CD8-positive, alpha-beta memory T cell (primary cell): ENCODE measurements around the gene IRGC. TPM values are rescaled to one million over a fixed set of nuclear protein-coding genes. Genes with fewer than 3 reads are reported as not detected.
"Not testable (repeated sequence)": the region's sequence is repeated elsewhere in the genome, so short reads cannot be mapped to it uniquely, and the experiment has no call there.

Experiments
- CTCF ChIA-PET: fragments of 350-600 bp; sonication (Branson Sonifier 250); formaldehyde crosslinking; loops from one replicate; lab custom pipeline; 2021; ENCODE audit warnings: antibody characterized with exemption; lab: Charles Lee
- POLR2A ChIA-PET: fragments of 350-600 bp; sonication (Branson Sonifier 250); formaldehyde crosslinking; loops from one replicate; lab custom pipeline; 2021; ENCODE audit warnings: antibody characterized with exemption; lab: Charles Lee
- DNase-seq, 5 donors: peaks; one replicate each; pipeline versions ENCODE4 v3.0.0 to v3.0.0-alpha.2; 2020 to 2022; ENCODE audit warnings: mixed read lengths in 1 of 5
- H3K27ac ChIP-seq: one replicate; pipeline ENCODE4 v1.7.0; 2013; ENCODE audit warnings: low read depth, mild to moderate bottlenecking, low read length, moderate library complexity
- H3K27me3 ChIP-seq: 2 replicates; pipeline ENCODE4 v1.7.0; 2013; ENCODE audit warnings: low read length, mild to moderate bottlenecking; ENCODE audit not compliant: insufficient read depth, poor library complexity, severe bottlenecking
- H3K36me3 ChIP-seq: 2 replicates; pipeline ENCODE4 v1.7.0; 2013; ENCODE audit warnings: mild to moderate bottlenecking, low read length, moderate library complexity; ENCODE audit not compliant: insufficient read depth
- H3K4me1 ChIP-seq: 2 replicates; pipeline ENCODE4 v1.7.0; 2013; ENCODE audit warnings: mild to moderate bottlenecking, low read length, moderate library complexity; ENCODE audit not compliant: insufficient read depth
- H3K4me3 ChIP-seq: 2 replicates; pipeline ENCODE4 v1.7.0; 2013; ENCODE audit warnings: mild to moderate bottlenecking, low read length
- H3K9me3 ChIP-seq: 2 replicates; pipeline ENCODE4 v1.7.0; 2013; ENCODE audit warnings: mild to moderate bottlenecking, low read length
- H3K27ac Mint-ChIP-seq, 8 donors: one replicate each; pipeline ENCODE4 v1.8.0; 2020 to 2021; ENCODE audit warnings: mixed read lengths in 8 of 8, mild to moderate bottlenecking in 6 of 8, inconsistent platforms in 3 of 8, moderate library complexity in 3 of 8
- H3K27me3 Mint-ChIP-seq, 2 donors: one replicate each; pipeline ENCODE4 v1.8.0; 2020 to 2021; ENCODE audit warnings: mixed read lengths in 2 of 2, mild to moderate bottlenecking in 1 of 2, moderate library complexity in 1 of 2
- H3K36me3 Mint-ChIP-seq, 3 donors: one replicate each; pipeline ENCODE4 v1.8.0; 2020 to 2021; ENCODE audit warnings: mixed read lengths in 3 of 3, inconsistent platforms in 1 of 3, mild to moderate bottlenecking in 1 of 3
- H3K4me1 Mint-ChIP-seq, 3 donors: one replicate each; pipeline ENCODE4 v1.8.0; 2020 to 2021; ENCODE audit warnings: mixed read lengths in 3 of 3, inconsistent platforms in 1 of 3, mild to moderate bottlenecking in 1 of 3
- H3K4me3 Mint-ChIP-seq, 7 donors: one replicate each; pipeline ENCODE4 v1.8.0; 2020 to 2021; ENCODE audit warnings: mixed read lengths in 7 of 7, mild to moderate bottlenecking in 6 of 7, moderate library complexity in 4 of 7, inconsistent platforms in 2 of 7
- H3K9me3 Mint-ChIP-seq, 5 donors: one replicate each; pipeline ENCODE4 v1.8.0; 2020 to 2022; ENCODE audit warnings: mixed read lengths in 5 of 5, mild to moderate bottlenecking in 3 of 5, moderate library complexity in 2 of 5, inconsistent platforms in 1 of 5
- polyA plus RNA-seq: library from polyadenylated mRNA; unstranded; fragments of 300-500 nt; fragmentation: Illumina TruSeq; gene quantifications from one replicate; pipeline ENCODE4 v1.2.3, GENCODE V29; 2021
- total RNA-seq, 2 experiments: library from RNA; stranded (reverse); gene quantifications; one replicate each; pipeline ENCODE4 v1.2.3, GENCODE V29; 2021

IRGC gene
- total and polyA plus RNA-seq, 3 experiments from 2014 or later, result not detected

DNA sequence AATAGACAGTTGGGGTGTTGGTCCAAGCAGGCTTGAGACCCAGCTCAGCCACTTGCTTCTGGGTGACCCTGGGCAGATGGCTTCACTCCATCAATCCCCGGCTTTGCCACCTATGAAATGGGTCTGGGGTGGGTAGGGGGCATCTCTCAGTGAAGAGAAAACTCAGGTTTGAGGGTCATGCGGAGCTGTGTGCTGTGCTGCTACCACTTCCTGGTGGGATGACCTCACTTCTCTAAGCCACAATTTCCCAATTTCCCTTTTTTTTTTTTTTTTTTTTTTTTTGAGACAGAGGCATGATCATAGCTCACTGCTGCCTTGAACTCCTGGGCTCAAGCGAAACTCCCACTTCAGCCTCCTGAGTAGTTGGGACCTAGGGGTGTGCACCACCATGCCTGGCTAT lies 41.3 kb upstream of the IRGC start:
- ChIA-PET CTCF (interaction anchor here (1.3 kb wide), 1 partner anchor 155 kb away, joined by 3 read pairs; no protein-coding TSS in a partner anchor), POLR2A (no interaction called here)
- Histone ChIP-seq H3K4me1 (no peaks in the 10 kb centered on the region), H3K9me3 (no peaks in the 10 kb centered on the region), H3K27me3 (no peaks in the 10 kb centered on the region), H3K4me3 (no peak overlapping the region), H3K36me3 (no peaks in the 10 kb centered on the region), H3K27ac (no peak overlapping the region)
- H3K27ac Mint-ChIP-seq, result no peak overlapping the region
- no peak overlapping the region for H3K4me3 Mint-ChIP-seq
- no peak for DNase-seq
- H3K4me1 Mint-ChIP-seq, result peaks cover 12 to 19% (median 19%) of the 10 kb centered on the region in 3 donors
- H3K36me3 Mint-ChIP-seq, result no peaks in the 10 kb centered on the region
- peaks cover 0 to 8% of the 10 kb centered on the region in 2 donors for H3K27me3 Mint-ChIP-seq
- H3K9me3 Mint-ChIP-seq, result no peaks in the 10 kb centered on the region

- ChIA-PET CTCF (interaction anchor here (1.3 kb wide), 1 partner anchor 156 kb away, joined by 3 read pairs; no protein-coding TSS in a partner anchor), POLR2A (no interaction called here)
- no peaks in the 10 kb centered on the region for H3K27me3 ChIP-seq
- H3K27me3 Mint-ChIP-seq, result peaks cover 0 to 1% of the 10 kb centered on the region in 2 donors
- no peak overlapping the region for H3K4me3 ChIP-seq
- H3K36me3 ChIP-seq, result no peaks in the 10 kb centered on the region
- no peaks in the 10 kb centered on the region for H3K9me3 Mint-ChIP-seq
- no peak for DNase-seq
- H3K27ac ChIP-seq, result no peak overlapping the region
- H3K9me3 ChIP-seq, result no peaks in the 10 kb centered on the region
- H3K36me3 Mint-ChIP-seq, result no peaks in the 10 kb centered on the region
- peaks cover 6 to 11% (median 11%) of the 10 kb centered on the region in 3 donors for H3K4me1 Mint-ChIP-seq
- peak overlapping the region in 3 of 8 donors; percentile 0 to 47 (median 13) for H3K27ac Mint-ChIP-seq
- peak overlapping the region in 1 of 7 donors; percentile 4 for H3K4me3 Mint-ChIP-seq
- no peaks in the 10 kb centered on the region for H3K4me1 ChIP-seq
Measured at GRCh38 chr19:43675269-43675879, 40.5 kb upstream of the IRGC start.

GRCh38 chr19:43675906-43676305 lies 40.0 kb upstream of the IRGC start:
- Mint-ChIP-seq H3K9me3 (no peaks in the 10 kb centered on the region), H3K36me3 (no peaks in the 10 kb centered on the region), H3K4me3 (no peak overlapping the region), H3K4me1 (peaks cover 4 to 9% (median 5%) of the 10 kb centered on the region in 3 donors), H3K27me3 (peaks cover 0 to 1% of the 10 kb centered on the region in 2 donors), H3K27ac (peak overlapping the region in 3 of 8 donors; percentile 13 to 47 (median 16))
- Histone ChIP-seq H3K27me3 (no peaks in the 10 kb centered on the region), H3K27ac (no peak overlapping the region), H3K36me3 (no peaks in the 10 kb centered on the region), H3K4me1 (no peaks in the 10 kb centered on the region), H3K4me3 (no peak overlapping the region), H3K9me3 (no peaks in the 10 kb centered on the region)
- ChIA-PET CTCF (no interaction called here), POLR2A (no interaction called here)
- DNase-seq, result no peak

DNA sequence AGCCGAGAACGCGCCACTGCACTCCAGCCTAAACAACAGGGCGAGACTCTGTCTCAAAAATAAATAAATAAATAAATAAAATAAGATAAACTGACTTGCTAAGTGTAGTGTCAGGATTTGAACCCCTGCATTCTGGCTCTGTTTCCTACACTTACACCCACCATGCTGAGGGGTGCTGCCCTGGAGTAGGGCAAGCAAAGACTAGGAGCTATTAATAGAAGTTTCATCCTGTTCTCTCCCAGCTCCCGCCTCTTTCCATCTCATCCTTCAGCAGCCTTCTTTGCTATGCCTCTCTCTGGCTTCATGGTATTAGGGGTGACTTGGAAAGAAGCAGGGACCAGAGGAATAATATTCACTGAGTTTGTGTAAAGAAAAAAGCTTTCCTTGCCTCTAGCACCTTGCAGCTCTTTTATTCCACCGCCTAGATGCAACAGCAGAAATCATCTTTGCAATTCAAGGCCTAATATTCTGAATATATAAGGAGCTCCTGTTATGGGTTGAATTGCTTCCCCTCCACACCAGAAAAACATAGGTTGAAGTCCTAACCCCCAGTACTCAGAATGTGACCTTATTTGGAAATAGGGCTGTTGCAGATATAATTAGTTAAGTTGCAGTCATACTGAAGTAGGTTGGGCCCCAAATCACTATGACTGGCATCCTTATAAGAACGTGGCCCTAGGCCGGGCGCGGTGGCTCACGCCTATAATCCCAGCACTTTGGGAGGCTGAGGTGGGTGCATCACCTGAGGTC lies 37.2 kb upstream of the IRGC start:
- no peaks in the 10 kb centered on the region for H3K36me3 Mint-ChIP-seq
- peaks cover 2 to 5% (median 5%) of the 10 kb centered on the region in 3 donors for H3K4me1 Mint-ChIP-seq
- Histone ChIP-seq H3K27me3 (no peaks in the 10 kb centered on the region), H3K27ac (no peak overlapping the region), H3K9me3 (no peaks in the 10 kb centered on the region), H3K4me1 (no peaks in the 10 kb centered on the region), H3K4me3 (no peak overlapping the region), H3K36me3 (no peaks in the 10 kb centered on the region)
- no peak for DNase-seq
- H3K4me3 Mint-ChIP-seq, result no peak overlapping the region
- ChIA-PET POLR2A (no interaction called here), CTCF (no interaction called here)
- no peaks in the 10 kb centered on the region for H3K9me3 Mint-ChIP-seq
- peaks cover 0 to 1% of the 10 kb centered on the region in 2 donors for H3K27me3 Mint-ChIP-seq
- no peak overlapping the region for H3K27ac Mint-ChIP-seq

DNA sequence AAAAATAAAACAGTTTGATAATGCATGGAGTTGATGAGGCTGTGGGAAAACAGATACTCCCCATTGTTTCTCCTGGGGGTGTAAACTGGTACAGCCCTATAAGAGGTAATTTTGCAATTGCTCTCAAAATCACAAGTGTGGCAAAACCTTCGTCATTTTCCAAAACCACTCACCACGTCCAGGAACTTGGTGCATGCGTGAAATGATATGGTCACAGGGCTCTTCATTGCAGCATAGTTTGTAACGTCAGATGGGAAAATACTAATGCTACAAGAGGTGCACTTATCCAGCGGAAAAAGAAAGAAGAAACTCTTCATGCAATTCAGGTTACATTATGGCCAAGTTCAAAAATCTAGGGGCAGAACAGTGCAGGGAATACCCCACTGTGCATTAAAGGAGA lies 34.1 kb upstream of the IRGC start:
- DNase-seq, result no peak
- Mint-ChIP-seq H3K4me1 (no peaks in the 10 kb centered on the region), H3K4me3 (no peak overlapping the region), H3K27me3 (no peaks in the 10 kb centered on the region), H3K9me3 (no peaks in the 10 kb centered on the region), H3K36me3 (no peaks in the 10 kb centered on the region), H3K27ac (no peak overlapping the region)
- no peaks in the 10 kb centered on the region for H3K36me3 ChIP-seq
- no peaks in the 10 kb centered on the region for H3K27me3 ChIP-seq
- no peak overlapping the region for H3K27ac ChIP-seq
- CTCF ChIA-PET, result no interaction called here
- no peaks in the 10 kb centered on the region for H3K9me3 ChIP-seq
- no peak overlapping the region for H3K4me3 ChIP-seq
- H3K4me1 ChIP-seq, result no peaks in the 10 kb centered on the region
- POLR2A ChIA-PET, result no interaction called here

DNA sequence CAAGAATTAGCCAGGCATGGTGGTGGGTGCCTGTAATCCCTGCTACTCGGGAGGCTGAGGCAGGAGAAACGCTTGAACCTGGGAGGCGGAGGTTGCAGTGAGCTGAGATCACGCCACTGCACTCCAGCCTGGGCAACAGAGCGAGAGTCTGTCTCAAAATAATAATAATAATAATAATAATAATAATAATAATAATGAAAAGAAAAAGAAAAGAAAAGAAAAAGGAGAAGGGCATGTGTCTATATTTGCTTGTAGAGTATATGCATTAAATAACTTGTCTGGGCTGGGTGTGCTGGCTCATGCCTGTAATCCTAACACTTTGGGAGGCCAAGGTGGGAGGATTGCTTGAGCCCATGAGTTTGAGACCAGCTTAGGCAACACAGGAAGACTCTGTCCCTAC lies 33.6 kb upstream of the IRGC start:
- H3K36me3 ChIP-seq, H3K4me3 Mint-ChIP-seq, H3K4me1 Mint-ChIP-seq, H3K27me3 Mint-ChIP-seq, H3K27me3 ChIP-seq, DNase-seq, H3K27ac Mint-ChIP-seq, CTCF ChIA-PET, H3K27ac ChIP-seq, H3K36me3 Mint-ChIP-seq, H3K9me3 Mint-ChIP-seq, H3K9me3 ChIP-seq, H3K4me1 ChIP-seq, H3K4me3 ChIP-seq: not testable (repeated sequence)
- POLR2A ChIA-PET, result interaction anchor here (0.6 kb wide), 1 partner anchor 358 kb away, joined by 3 read pairs; no protein-coding TSS in a partner anchor

- H3K9me3 Mint-ChIP-seq, result no peaks in the 10 kb centered on the region
- ChIA-PET CTCF (no interaction called here), POLR2A (interaction anchor here (0.6 kb wide), 1 partner anchor 357 kb away, joined by 3 read pairs; no protein-coding TSS in a partner anchor)
- H3K36me3 Mint-ChIP-seq, result no peaks in the 10 kb centered on the region
- no peak for DNase-seq
- no peak overlapping the region for H3K4me3 Mint-ChIP-seq
- no peaks in the 10 kb centered on the region for H3K27me3 ChIP-seq
- H3K27ac Mint-ChIP-seq, result peak overlapping the region in 1 of 8 donors; percentile 66
- H3K27ac ChIP-seq, result peak overlapping the region; percentile 4
- H3K36me3 ChIP-seq, result no peaks in the 10 kb centered on the region
- H3K4me1 ChIP-seq, result no peaks in the 10 kb centered on the region
- H3K4me1 Mint-ChIP-seq, result no peaks in the 10 kb centered on the region
- H3K4me3 ChIP-seq, result no peak overlapping the region
- H3K9me3 ChIP-seq, result no peaks in the 10 kb centered on the region
- no peaks in the 10 kb centered on the region for H3K27me3 Mint-ChIP-seq
Measured at GRCh38 chr19:43682824-43683661, 32.8 kb upstream of the IRGC start.

DNA sequence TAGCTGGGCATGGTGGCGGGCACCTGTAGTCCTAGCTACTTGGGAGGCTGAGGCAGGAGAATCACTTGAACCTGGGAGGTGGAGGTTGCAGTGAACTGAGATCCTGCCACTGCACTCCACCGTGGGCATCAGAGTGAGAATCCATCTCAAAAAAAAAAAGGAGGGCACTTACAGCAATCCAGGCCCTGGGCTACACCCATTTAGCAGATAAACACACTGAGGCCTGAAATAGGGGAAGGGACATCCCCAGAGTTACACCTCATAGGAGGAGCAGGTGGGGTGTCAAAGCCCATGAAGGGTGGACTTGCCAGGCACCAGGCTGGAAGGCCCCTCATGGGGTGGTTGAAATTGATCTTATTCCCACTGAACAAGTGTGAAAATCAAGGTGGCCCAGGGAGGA lies 32.0 kb upstream of the IRGC start:
- Mint-ChIP-seq H3K36me3 (no peaks in the 10 kb centered on the region), H3K4me1 (no peaks in the 10 kb centered on the region), H3K27ac (no peak overlapping the region), H3K9me3 (no peaks in the 10 kb centered on the region), H3K27me3 (no peaks in the 10 kb centered on the region), H3K4me3 (no peak overlapping the region)
- Histone ChIP-seq H3K4me1 (no peaks in the 10 kb centered on the region), H3K27me3 (no peaks in the 10 kb centered on the region), H3K27ac (no peak overlapping the region), H3K36me3 (no peaks in the 10 kb centered on the region), H3K4me3 (no peak overlapping the region), H3K9me3 (no peaks in the 10 kb centered on the region)
- ChIA-PET POLR2A (no interaction called here), CTCF (no interaction called here)
- no peak for DNase-seq
